Esophagus muscularis mucosa (tissue), 3 donors: ENCODE data around the gene GMDS.

ENCODE experiments used
- CTCF ChIP-seq, 3 experiments: fragments of 200-600 bp in 2 of 3; fragments of 450-650 bp in 1 of 3; sonication (generic) in 2 of 3; IDR thresholded peaks; one replicate each; pipeline ENCODE4 v1.5.1; 2017 to 2019; ENCODE audit warnings: antibody characterized with exemption in 3 of 3, mild to moderate bottlenecking in 2 of 3, moderate library complexity in 1 of 3
- EP300 ChIP-seq: sonication (generic); formaldehyde crosslinking; IDR thresholded peaks from one replicate; pipeline ENCODE4 v1.6.1; 2017; ENCODE audit warnings: antibody characterized with exemption

GRCh38 chr6:1584146-1584545 lies 661.3 kb downstream of the GMDS start:
- no peak for TF ChIP-seq CTCF (IDR thresholded peaks at IDR 0.05)
- TF ChIP-seq EP300, result no peak
